ENCODE results near the gene COL2A1.

DNA sequence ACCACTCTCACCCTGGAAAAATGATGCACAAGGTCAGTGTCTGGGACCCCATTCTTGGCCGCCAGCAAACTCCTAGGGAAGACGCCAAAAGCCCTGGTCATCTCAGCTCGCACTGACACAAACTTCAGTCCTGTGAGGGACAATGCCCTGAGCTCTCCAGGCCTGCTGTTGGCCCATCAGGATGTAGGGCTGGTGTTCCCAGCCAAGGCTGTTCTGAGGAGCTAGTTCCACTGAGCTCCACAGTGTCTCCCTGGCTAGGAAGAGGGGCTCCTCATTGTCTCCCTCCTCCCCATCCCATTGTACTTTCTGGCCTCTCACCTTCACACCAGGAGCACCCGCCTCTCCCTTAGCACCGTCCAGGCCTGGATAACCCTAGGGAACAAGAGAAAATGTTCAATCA, 10.8 kb downstream of the COL2A1 start:
- TF ChIP-seq, protein P1, sequence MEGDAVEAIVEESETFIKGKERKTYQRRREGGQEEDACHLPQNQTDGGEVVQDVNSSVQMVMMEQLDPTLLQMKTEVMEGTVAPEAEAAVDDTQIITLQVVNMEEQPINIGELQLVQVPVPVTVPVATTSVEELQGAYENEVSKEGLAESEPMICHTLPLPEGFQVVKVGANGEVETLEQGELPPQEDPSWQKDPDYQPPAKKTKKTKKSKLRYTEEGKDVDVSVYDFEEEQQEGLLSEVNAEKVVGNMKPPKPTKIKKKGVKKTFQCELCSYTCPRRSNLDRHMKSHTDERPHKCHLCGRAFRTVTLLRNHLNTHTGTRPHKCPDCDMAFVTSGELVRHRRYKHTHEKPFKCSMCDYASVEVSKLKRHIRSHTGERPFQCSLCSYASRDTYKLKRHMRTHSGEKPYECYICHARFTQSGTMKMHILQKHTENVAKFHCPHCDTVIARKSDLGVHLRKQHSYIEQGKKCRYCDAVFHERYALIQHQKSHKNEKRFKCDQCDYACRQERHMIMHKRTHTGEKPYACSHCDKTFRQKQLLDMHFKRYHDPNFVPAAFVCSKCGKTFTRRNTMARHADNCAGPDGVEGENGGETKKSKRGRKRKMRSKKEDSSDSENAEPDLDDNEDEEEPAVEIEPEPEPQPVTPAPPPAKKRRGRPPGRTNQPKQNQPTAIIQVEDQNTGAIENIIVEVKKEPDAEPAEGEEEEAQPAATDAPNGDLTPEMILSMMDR (IDR thresholded peaks at IDR 0.05), result no peak
- no peak for TF ChIP-seq SIN3A (IDR thresholded peaks at IDR 0.05; ENCODE audit: borderline replicate concordance, insufficient read depth, low read depth, low read length)
- no peak for TF ChIP-seq POLR2AphosphoS5 (IDR thresholded peaks at IDR 0.05; ENCODE audit: low read depth, low read length)
- TF ChIP-seq, protein P2, sequence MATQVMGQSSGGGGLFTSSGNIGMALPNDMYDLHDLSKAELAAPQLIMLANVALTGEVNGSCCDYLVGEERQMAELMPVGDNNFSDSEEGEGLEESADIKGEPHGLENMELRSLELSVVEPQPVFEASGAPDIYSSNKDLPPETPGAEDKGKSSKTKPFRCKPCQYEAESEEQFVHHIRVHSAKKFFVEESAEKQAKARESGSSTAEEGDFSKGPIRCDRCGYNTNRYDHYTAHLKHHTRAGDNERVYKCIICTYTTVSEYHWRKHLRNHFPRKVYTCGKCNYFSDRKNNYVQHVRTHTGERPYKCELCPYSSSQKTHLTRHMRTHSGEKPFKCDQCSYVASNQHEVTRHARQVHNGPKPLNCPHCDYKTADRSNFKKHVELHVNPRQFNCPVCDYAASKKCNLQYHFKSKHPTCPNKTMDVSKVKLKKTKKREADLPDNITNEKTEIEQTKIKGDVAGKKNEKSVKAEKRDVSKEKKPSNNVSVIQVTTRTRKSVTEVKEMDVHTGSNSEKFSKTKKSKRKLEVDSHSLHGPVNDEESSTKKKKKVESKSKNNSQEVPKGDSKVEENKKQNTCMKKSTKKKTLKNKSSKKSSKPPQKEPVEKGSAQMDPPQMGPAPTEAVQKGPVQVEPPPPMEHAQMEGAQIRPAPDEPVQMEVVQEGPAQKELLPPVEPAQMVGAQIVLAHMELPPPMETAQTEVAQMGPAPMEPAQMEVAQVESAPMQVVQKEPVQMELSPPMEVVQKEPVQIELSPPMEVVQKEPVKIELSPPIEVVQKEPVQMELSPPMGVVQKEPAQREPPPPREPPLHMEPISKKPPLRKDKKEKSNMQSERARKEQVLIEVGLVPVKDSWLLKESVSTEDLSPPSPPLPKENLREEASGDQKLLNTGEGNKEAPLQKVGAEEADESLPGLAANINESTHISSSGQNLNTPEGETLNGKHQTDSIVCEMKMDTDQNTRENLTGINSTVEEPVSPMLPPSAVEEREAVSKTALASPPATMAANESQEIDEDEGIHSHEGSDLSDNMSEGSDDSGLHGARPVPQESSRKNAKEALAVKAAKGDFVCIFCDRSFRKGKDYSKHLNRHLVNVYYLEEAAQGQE (IDR thresholded peaks at IDR 0.05; ENCODE audit: insufficient read depth in 1 of 2, low read depth in 2 of 2, low read length in 1 of 2), result no peak
